ENCODE data around the gene KERA.

The KERA gene

DNA sequence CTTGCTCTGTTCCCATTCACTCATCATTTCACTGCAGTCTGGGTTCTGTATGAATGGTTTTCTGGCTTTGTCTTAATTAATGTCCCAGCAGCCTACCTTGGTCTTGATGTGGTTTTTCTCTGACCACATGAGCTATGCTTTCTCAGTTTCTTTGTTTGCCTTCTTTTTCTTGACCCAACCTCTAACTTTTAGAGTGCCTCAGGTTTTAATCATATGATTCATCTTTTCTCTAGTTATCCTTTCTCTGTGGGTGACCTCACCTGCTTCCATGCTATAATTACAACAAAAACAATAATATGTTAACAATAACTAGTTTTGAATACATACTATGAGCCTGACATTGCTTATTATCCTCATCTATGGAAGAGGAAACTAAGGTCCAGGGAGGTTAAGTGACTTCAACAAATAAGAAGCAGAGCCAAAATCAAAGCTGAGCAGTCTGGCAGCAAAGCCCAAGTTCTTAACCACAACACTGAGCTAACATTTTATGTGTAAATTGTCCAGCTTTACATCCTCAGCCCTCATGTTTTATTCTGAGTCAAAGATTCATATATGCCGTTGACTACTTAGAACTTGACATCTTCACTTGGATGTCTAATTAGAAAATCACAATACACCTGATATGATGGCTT lies 48.4 kb downstream of the KERA start:
- no peak for DNase-seq (ENCODE audit: low read depth)

DNA sequence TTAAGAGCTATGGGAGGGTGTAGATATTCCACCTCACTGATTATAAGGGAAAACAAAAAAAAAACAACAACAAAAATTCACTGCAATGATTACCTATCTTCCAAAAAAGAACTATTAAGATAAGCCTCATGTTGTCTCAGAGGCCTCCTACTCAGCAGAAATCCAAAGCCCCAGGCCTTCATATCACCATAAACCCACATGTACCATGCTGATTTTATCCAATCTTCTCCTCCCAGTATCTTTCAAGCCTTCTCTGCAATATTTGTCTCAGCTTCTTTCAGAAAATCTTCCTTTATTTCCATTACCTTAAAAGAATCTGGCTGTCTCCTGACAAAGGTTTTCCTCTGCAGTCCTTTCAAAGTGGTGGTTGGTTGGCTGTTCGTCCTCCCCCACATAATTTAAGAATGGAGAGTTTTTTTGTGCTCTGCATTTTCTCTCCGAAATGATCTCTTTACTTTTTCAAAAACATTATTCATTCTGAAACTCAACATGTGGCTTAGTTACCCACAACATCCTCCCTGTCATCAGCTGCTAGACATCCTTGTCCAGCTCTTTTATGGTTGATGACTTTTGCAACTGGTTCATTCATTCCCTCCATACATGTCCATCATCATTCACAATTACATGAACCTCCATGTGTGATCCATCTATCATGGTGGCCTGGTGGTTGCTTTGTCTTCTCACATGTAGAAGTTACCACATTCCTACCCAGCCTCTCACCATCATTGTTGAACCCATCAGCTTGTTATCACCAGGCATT lies 50.1 kb downstream of the KERA start:
- DNase-seq (ENCODE audit: low read depth) = no peak

DNA sequence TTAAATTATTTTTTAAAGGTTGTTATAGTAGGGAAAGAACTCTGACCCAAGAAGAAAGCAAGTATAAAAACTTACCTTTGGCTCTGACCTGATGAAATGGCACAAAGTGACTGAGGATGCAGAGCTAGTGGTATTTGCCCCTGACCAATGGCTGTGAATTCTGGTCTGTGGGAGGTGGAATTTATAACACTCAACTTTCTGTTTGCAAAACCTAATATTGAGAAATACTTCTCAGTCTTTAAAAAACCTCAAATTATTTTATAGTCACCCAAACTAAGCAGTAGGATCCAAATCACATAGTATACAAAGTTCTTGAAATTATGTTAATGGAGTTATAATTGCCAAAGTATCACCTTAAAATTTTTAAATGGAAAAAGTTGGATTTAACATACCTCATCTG lies 53.0 kb downstream of the KERA start, which contains the start of gene EPYC:
EPYC (minus strand) TSS at position 101 of the 400 bp plus-strand sequence. CDS start 2,407 bp downstream, outside the sequence.
- no peak for DNase-seq (ENCODE audit: low read depth)

DNA sequence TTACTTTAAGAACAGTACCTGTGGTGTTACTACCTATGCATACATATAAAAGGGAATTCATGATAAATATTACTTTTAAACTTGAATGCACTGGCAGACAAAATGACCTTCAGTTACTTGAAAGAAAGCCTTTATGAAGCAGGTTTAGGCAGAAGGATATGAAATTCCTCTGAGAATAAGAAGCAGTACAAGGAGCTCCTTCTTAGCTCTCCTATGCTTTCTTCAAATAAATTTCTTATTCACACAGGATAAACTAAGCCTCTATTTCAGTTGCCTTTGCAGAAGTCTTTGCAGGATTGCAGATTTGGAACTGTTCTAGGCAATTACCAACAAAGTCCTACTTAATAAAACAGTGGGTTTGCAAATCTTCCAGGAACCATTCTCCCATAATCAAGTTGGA lies 54.1 kb downstream of the KERA start:
- DNase-seq (ENCODE audit: low read depth) = no peak

DNA sequence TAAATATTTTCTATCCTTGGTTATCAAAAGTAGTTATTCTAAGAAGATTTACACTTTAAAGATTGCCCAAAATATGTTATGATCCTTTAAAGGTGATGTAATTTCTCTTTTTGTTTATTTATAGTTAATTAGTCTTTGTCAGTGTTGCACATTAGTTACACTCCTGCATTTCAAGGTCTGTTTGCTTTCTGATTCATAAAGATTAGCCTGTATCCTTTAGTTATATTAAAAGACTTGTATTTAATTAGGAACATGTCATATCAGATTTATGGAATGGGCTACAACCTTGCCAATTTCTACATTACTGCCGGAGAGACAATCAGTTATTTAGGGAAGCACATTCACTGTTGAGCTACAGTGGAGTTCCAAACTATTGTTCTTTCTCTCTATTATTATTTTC lies 56.5 kb downstream of the KERA start:
- DNase-seq (ENCODE audit: low read depth) = no peak

Measured in stromal cell of bone marrow (primary cell).